K562 (cell line): ENCODE data around the gene CHRNA9. TPM values are rescaled to one million over a fixed set of nuclear protein-coding genes. Genes with fewer than 3 reads are reported as not detected.

Experiments used
- ATAC-seq: fragments of 200-7000 bp; cut with Tn5 transposase; 3 replicates; pipeline ENCODE4 v1.9.1; 2020; ENCODE audit warnings: moderate library complexity
- BruUV-seq: library from RNA; stranded (reverse); fragments of 400-500 nt; replicated peaks from 2 replicates; lab custom pipeline; 2021; lab: Mats Ljungman, UMichigan
- CTCF ChIA-PET: fragments of 300-600 bp; formaldehyde crosslinking; extraction: SDS; loops from one replicate; lab custom pipeline; 2021; ENCODE audit warnings: low intra/inter-chr PET ratio; lab: Yijun Ruan, JAX
- POLR2A ChIA-PET: fragments of 300-600, 350-650 bp; sonication (Branson Sonifier 250); formaldehyde crosslinking; extraction: SDS; loops from one replicate; lab custom pipeline; 2021; ENCODE audit warnings: antibody characterized with exemption, inconsistent platforms; lab: Yijun Ruan, JAX
- DNase-seq, 4 experiments: peaks; one replicate each; pipeline versions ENCODE4 v3.0.0 to v3.0.0-alpha.2; 2011 to 2018; ENCODE audit warnings: low spot score in 3 of 4, mixed read lengths in 3 of 4; ENCODE audit errors: extremely low read depth in 1 of 4
- FAIRE-seq: peaks from 2 replicates; lab custom pipeline; 2011; peaks lifted over from hg19 to GRCh38; lab: Jason Lieb, UNC
- H2AFZ ChIP-seq: 2 replicates; pipeline ENCODE4 v1.6.0; 2011; ENCODE audit warnings: low read depth, low read length, control low read depth, inconsistent platforms
- H3K27ac ChIP-seq: fragments of 200-600 bp; 3 replicates; pipeline ENCODE4 v1.8.0; 2011; ENCODE audit warnings: low read depth, mild to moderate bottlenecking, control low read depth, inconsistent platforms, low read length, moderate library complexity, mixed read lengths; ENCODE audit errors: extremely low read depth
- H3K27me3 ChIP-seq, 2 experiments: fragments of 300-600 bp in 1 of 2; 2 replicates in 1 of 2; 3 replicates in 1 of 2; pipeline versions ENCODE4 v1.6.0 to v1.8.0; 2011; ENCODE audit warnings: inconsistent platforms in 2 of 2, low read length in 2 of 2, mild to moderate bottlenecking in 1 of 2, mixed read lengths in 1 of 2, moderate library complexity in 1 of 2; ENCODE audit not compliant: control insufficient read depth in 2 of 2, insufficient read depth in 2 of 2
- H3K36me3 ChIP-seq: fragments of 300-600 bp; 3 replicates; pipeline ENCODE4 v1.8.0; 2011; ENCODE audit warnings: mild to moderate bottlenecking, low read length, inconsistent platforms; ENCODE audit not compliant: control insufficient read depth, insufficient read depth
- H3K4me1 ChIP-seq, 2 experiments: fragments of 200-600 bp in 1 of 2; replicated peaks in 1 of 2; 2 replicates in 1 of 2; 3 replicates in 1 of 2; pipeline versions ENCODE4 v1.5.1 to v1.8.0; 2011; ENCODE audit warnings: inconsistent platforms in 2 of 2, low read length in 2 of 2, mild to moderate bottlenecking in 1 of 2, mixed read lengths in 1 of 2, moderate library complexity in 1 of 2; ENCODE audit not compliant: control insufficient read depth in 2 of 2, insufficient read depth in 2 of 2
- H3K4me2 ChIP-seq: 2 replicates; pipeline ENCODE4 v1.6.1; 2011; ENCODE audit warnings: low read length, control low read depth, inconsistent platforms, mixed read lengths; ENCODE audit not compliant: insufficient read depth
- H3K4me3 ChIP-seq: fragments of 200-600 bp; sonication (generic), shearing (Covaris generic); 2 replicates; pipeline ENCODE4 v1.5.1; 2016; ENCODE audit warnings: control low read depth, inconsistent platforms
- H3K79me2 ChIP-seq: fragments of 200-600 bp; 3 replicates; pipeline ENCODE4 v1.8.0; 2011; ENCODE audit warnings: low read length, inconsistent platforms; ENCODE audit not compliant: control insufficient read depth, insufficient read depth
- H3K9ac ChIP-seq, 2 experiments: 2 replicates each; pipeline versions ENCODE4 v1.6.0 to v1.6.1; 2011; ENCODE audit warnings: low read depth in 2 of 2, low read length in 2 of 2, control low read depth in 1 of 2, inconsistent platforms in 1 of 2, mild to moderate bottlenecking in 1 of 2, mixed read lengths in 1 of 2; ENCODE audit not compliant: insufficient read depth in 1 of 2
- H3K9me1 ChIP-seq: one replicate; pipeline ENCODE4 v1.6.0; 2011; ENCODE audit warnings: inconsistent platforms, mild to moderate bottlenecking, low read length, moderate library complexity; ENCODE audit not compliant: control insufficient read depth, insufficient read depth
- H3K9me3 ChIP-seq: replicated peaks from 2 replicates; pipeline ENCODE4 v1.5.1; 2011; ENCODE audit warnings: low read depth, low read length, inconsistent platforms; ENCODE audit not compliant: control insufficient read depth, insufficient read depth
- H4K20me1 ChIP-seq: replicated peaks from 2 replicates; pipeline ENCODE4 v1.6.1; 2011; ENCODE audit warnings: low read length, inconsistent platforms, mixed read lengths; ENCODE audit not compliant: control insufficient read depth, insufficient read depth
- ADNP ChIP-seq: fragments of 200-800 bp; sonication (Bioruptor generic); IDR thresholded peaks from 2 replicates; pipeline ENCODE4 v1.6.1; 2016; ENCODE audit warnings: missing genetic modification characterization, missing compliant biosample characterization
- C11orf30 ChIP-seq: fragments of 450-650 bp; IDR thresholded peaks from 2 replicates; pipeline ENCODE4 v1.6.1; 2016; ENCODE audit warnings: low read depth, mild to moderate bottlenecking
- CBX1 ChIP-seq: sonication (generic); IDR thresholded peaks from 2 replicates; pipeline ENCODE4 v1.6.1; 2016; ENCODE audit warnings: antibody characterized with exemption, low read depth, mild to moderate bottlenecking
- CHD4 ChIP-seq: fragments of 200-600 bp; sonication (generic); IDR thresholded peaks from 3 replicates; pipeline ENCODE4 v1.6.1; 2012; ENCODE audit warnings: low read depth, mild to moderate bottlenecking, mixed read lengths, low read length, inconsistent platforms; ENCODE audit not compliant: insufficient read depth, insufficient replicate concordance, poor library complexity, severe bottlenecking
- DEAF1 ChIP-seq: fragments of 450-650 bp; formaldehyde crosslinking; IDR thresholded peaks from 2 replicates; pipeline ENCODE4 v1.4.0; 2020; ENCODE audit warnings: mild to moderate bottlenecking, moderate library complexity
- HINFP ChIP-seq: fragments of 450-650 bp; conservative IDR thresholded peaks from 2 replicates; pipeline ENCODE4 v1.6.1; 2016; ENCODE audit warnings: missing genetic modification characterization, low read depth, mild to moderate bottlenecking, control low read depth, missing compliant biosample characterization
- RBBP5 ChIP-seq: fragments of 200-600 bp; sonication (generic); IDR thresholded peaks from 2 replicates; pipeline ENCODE4 v1.6.1; 2012; ENCODE audit warnings: borderline replicate concordance, mild to moderate bottlenecking, low read length, control low read depth, inconsistent platforms; ENCODE audit not compliant: insufficient read depth, poor library complexity, severe bottlenecking
- RBM39 ChIP-seq: fragments of 200-400 bp; formaldehyde crosslinking; optimal IDR thresholded peaks from 2 replicates; pipeline ENCODE3; 2018; ENCODE audit warnings: low read depth, low read length
- SMARCA5 ChIP-seq: fragments of 450-650 bp; IDR thresholded peaks from 2 replicates; pipeline ENCODE4 v1.6.1; 2016
- ZNF431 ChIP-seq: sonication (generic); formaldehyde crosslinking; IDR thresholded peaks from 2 replicates; pipeline ENCODE4 v1.8.0; 2022; ENCODE audit warnings: mild to moderate bottlenecking, missing genetic modification reagents
- ZNF830 ChIP-seq: fragments of 250-450 bp; sonication (Bioruptor Pico); IDR thresholded peaks from 2 replicates; pipeline ENCODE4 v1.5.0; 2021; ENCODE audit warnings: mild to moderate bottlenecking
- WGBS: fragments of 100-300 bp; shearing (Covaris generic); methylation state at CpG from one replicate; pipeline ENCODE4 v1.1.6; 2016; ENCODE audit warnings: low coverage, mixed read lengths; ENCODE audit not compliant: insufficient coverage; ENCODE audit errors: missing lambda C conversion rate; 5-methylcytosine and 5-hydroxymethylcytosine counted together
- in situ Hi-C: fragments of 300-500 bp; cut with MboI; formaldehyde crosslinking; loops from 4 replicates; pipeline ENCODE4 v1.15.0; 2018; ENCODE audit warnings: inconsistent platforms, mixed read lengths
- intact Hi-C: fragments of 100-400 bp; cut with micrococcal nuclease; formaldehyde crosslinking; loops from 2 replicates; pipeline ENCODE4 v1.14.2; 2022
- polyA plus RNA-seq, 8 experiments: library from polyadenylated mRNA; depleted of rRNA in 4 of 8; stranded (reverse) in 5 of 8; unstranded in 3 of 8; fragments of >200 nt; fragmentation: Nextera tagmentation in 2 of 8; fragmentation: Illumina TruSeq in 1 of 8; extraction: Ambion mirVana in 2 of 8; extraction: Trizol in 1 of 8; gene quantifications; 2 replicates each; pipeline versions ENCODE4 v1.2.1 to v1.2.3, GENCODE V29; 2011 to 2014; ENCODE audit warnings: inconsistent platforms in 1 of 8, missing spikeins in 1 of 8
- total RNA-seq, 7 experiments: library from RNA; depleted of rRNA in 6 of 7; stranded (reverse); fragments of >200 nt in 6 of 7; fragmentation: Illumina TruSeq in 2 of 7; extraction: Trizol in 2 of 7; gene quantifications; 2 replicates each; pipeline versions ENCODE4 v1.2.1 to v1.2.3, GENCODE V29; 2011 to 2021; ENCODE audit warnings: low replicate concordance in 1 of 7
- TF ChIP-seq, protein P1 (sequence below): fragments of 450-650 bp; formaldehyde crosslinking; IDR thresholded peaks from 2 replicates; pipeline ENCODE4 v1.4.0; 2020; ENCODE audit warnings: mild to moderate bottlenecking, moderate library complexity

CHRNA9 gene
- total and polyA plus RNA-seq, 9 of the 15 experiments (the other 6 are each of a cell fraction or from before 2014, with no cell fraction given): not detected

DNA sequence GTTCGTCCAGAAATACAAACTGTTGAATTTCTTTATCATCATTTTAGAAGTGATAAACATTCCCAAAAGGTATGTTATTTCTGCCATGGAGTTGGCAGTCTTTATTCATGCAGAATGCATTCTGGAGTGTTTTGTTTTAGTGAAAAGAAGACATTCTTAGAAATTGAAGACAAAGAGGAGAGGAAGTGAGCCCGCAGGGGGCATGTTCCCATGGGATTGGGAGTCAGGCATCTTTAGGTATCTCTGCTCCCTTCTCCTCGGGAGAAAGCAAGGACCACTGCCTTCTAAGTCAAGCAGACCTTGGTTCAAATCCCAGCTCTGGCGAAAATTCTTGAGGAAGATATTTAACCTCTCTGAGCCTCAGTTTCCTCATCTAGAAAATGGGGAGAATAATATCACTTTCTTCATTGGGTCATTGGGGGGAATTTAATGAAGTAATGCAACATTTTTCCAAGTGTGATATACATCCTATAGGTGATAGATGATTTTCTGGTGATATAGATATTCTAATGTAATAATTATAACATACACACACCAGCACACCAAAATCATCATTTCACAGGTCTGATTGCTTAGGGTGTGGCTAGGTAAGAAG is 26.5 kb upstream of the CHRNA9 start (continued):
- TF ChIP-seq ADNP (tag) (peak; percentile 52; the same call in 1 of the 2 replicates), CHD4 (peak; percentile 60), ZNF431 (CRISPR knock-in tag) (no peak)

GRCh38 chr4:40309250-40309774 is 25.8 kb upstream of the CHRNA9 start:
- Histone ChIP-seq H3K9me3 (0 out of 2 replicates have a peak, but pooled peaks cover 5% of the 10 kb centered on the region), H2AFZ (peak overlapping the region; percentile 73), H4K20me1 (no peaks in the 10 kb centered on the region), H3K27me3 (no peaks in the 10 kb centered on the region), H3K9ac (no peak overlapping the region; a peak in 1 of 4 replicates), H3K36me3 (no peaks in the 10 kb centered on the region), H3K4me2 (peak overlapping the region; percentile 62), H3K4me3 (no peak overlapping the region), H3K9me1 (no peaks in the 10 kb centered on the region), H3K4me1 (peaks cover 12 to 49% of the 10 kb centered on the region in 2 experiments), H3K27ac (no peak overlapping the region; the same call in 2 of the 3 replicates), H3K79me2 (no peaks in the 10 kb centered on the region)
- intact Hi-C loops (loop anchor here (1.0 to 5.0 kb wide), 5 partner anchors 42 to 253 kb away; partner anchors contain the start of gene N4BP2), in situ Hi-C loops (no loop called here)
- no TSS peak for BruUV-seq
- peak; percentile 88 for FAIRE-seq
- ChIA-PET POLR2A (interaction anchor here (0.7 to 1.0 kb wide), 3 partner anchors 24 to 253 kb away, joined by 3 to 5 read pairs (median 3); partner anchors contain the start of gene N4BP2), CTCF (interaction anchor here (0.6 to 2.3 kb wide), 6 partner anchors 80 to 255 kb away, joined by 3 to 20 read pairs (median 4); partner anchors contain the start of gene N4BP2)
- peak; percentile 72 to 92 (median 76) for DNase-seq
- ATAC-seq: peak; percentile 90
- 1% methylated on average over 9 of the region's 10 CpGs for WGBS
- TF ChIP-seq CBX1 (no peak), ZNF830 (CRISPR knock-in tag) (no peak), RBM39 (no peak), RBBP5 (peak; percentile 39), HINFP (tag) (no peak), DEAF1 (CRISPR knock-in tag) (peak; percentile 79), SMARCA5 (no peak), C11orf30 (no peak)
- TF ChIP-seq, protein P1, sequence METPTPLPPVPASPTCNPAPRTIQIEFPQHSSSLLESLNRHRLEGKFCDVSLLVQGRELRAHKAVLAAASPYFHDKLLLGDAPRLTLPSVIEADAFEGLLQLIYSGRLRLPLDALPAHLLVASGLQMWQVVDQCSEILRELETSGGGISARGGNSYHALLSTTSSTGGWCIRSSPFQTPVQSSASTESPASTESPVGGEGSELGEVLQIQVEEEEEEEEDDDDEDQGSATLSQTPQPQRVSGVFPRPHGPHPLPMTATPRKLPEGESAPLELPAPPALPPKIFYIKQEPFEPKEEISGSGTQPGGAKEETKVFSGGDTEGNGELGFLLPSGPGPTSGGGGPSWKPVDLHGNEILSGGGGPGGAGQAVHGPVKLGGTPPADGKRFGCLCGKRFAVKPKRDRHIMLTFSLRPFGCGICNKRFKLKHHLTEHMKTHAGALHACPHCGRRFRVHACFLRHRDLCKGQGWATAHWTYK (CRISPR knock-in tag): no peak
